PC-3 (cell line): ENCODE results near the gene HOMER3. TPM values are rescaled to one million over a fixed set of nuclear protein-coding genes. Genes with fewer than 3 reads are reported as not detected.

ENCODE experiments used
- ATAC-seq: fragments of 200-7000 bp; cut with Tn5 transposase; 2 replicates; pipeline ENCODE4 v1.9.1; 2020; ENCODE audit warnings: mild to moderate bottlenecking, moderate library complexity
- BruUV-seq: library from RNA; stranded (reverse); fragments of 400-500 nt; replicated peaks from 2 replicates; lab custom pipeline; 2021; lab: Mats Ljungman, UMichigan
- CTCF ChIA-PET: fragments of 300-600 bp; sonication (Branson Sonifier 250); formaldehyde crosslinking; loops from one replicate; lab custom pipeline; 2022; ENCODE audit warnings: antibody characterized with exemption; lab: Charles Lee
- POLR2A ChIA-PET: fragments of 300-600 bp; sonication (Branson Sonifier 250); formaldehyde crosslinking; loops from one replicate; lab custom pipeline; 2022; ENCODE audit warnings: antibody characterized with exemption; ENCODE audit not compliant: unreplicated experiment; lab: Charles Lee
- DNase-seq: peaks from one replicate; pipeline ENCODE4 v3.0.0-alpha.2; 2015
- H2AFZ ChIP-seq: fragments of 300-600 bp; sonication (generic); 2 replicates; pipeline ENCODE4 v1.6.0; 2016; ENCODE audit warnings: antibody characterized with exemption, low read length
- H3F3A ChIP-seq: fragments of 300-600 bp; sonication (generic); one replicate; pipeline ENCODE4 v1.6.0; 2017; ENCODE audit warnings: antibody characterized with exemption, low read length, control low read depth, mild to moderate bottlenecking; ENCODE audit not compliant: unreplicated experiment
- H3K27ac ChIP-seq: fragments of 300-600 bp; sonication (generic); 2 replicates; pipeline ENCODE4 v1.5.1; 2016; ENCODE audit warnings: mild to moderate bottlenecking, low read length
- H3K27me3 ChIP-seq: fragments of 300-600 bp; sonication (generic); 2 replicates; pipeline ENCODE4 v1.6.1; 2016; ENCODE audit warnings: low read length, mixed read lengths
- H3K36me3 ChIP-seq: fragments of 300-600 bp; sonication (generic); 2 replicates; pipeline ENCODE4 v1.6.1; 2016; ENCODE audit warnings: low read depth, mixed run types, low read length, mixed read lengths
- H3K4me1 ChIP-seq: fragments of 300-600 bp; sonication (generic); 2 replicates; pipeline ENCODE4 v1.5.1; 2016; ENCODE audit warnings: low read length; ENCODE audit not compliant: insufficient read depth
- H3K4me2 ChIP-seq: fragments of 300-600 bp; sonication (generic); 2 replicates; pipeline ENCODE4 v1.6.0; 2016; ENCODE audit warnings: low read length
- H3K4me3 ChIP-seq: fragments of 300-600 bp; sonication (generic); 2 replicates; pipeline ENCODE4 v1.5.1; 2016; ENCODE audit warnings: mild to moderate bottlenecking, low read length, mixed read lengths
- H3K79me2 ChIP-seq: fragments of 300-600 bp; sonication (generic); 2 replicates; pipeline ENCODE4 v1.6.1; 2017; ENCODE audit warnings: low read length, mixed read lengths
- H3K9ac ChIP-seq: fragments of 300-600 bp; sonication (generic); 2 replicates; pipeline ENCODE4 v1.6.0; 2016; ENCODE audit warnings: mild to moderate bottlenecking, low read length
- H3K9me2 ChIP-seq: fragments of 300-600 bp; sonication (generic); replicated peaks from 2 replicates; pipeline ENCODE4 v1.6.1; 2016; ENCODE audit warnings: mixed run types, low read length, mixed read lengths
- H3K9me3 ChIP-seq: fragments of 300-600 bp; sonication (generic); 2 replicates; pipeline ENCODE4 v1.6.1; 2016; ENCODE audit warnings: low read length, mixed read lengths
- H4K20me1 ChIP-seq: fragments of 300-600 bp; sonication (generic); 2 replicates; pipeline ENCODE4 v1.6.1; 2016; ENCODE audit warnings: low read length, mixed read lengths
- CTCF ChIP-seq: fragments of 300-600 bp; sonication (generic); conservative IDR thresholded peaks from 2 replicates; pipeline ENCODE4 v1.5.1; 2017; ENCODE audit warnings: antibody characterized with exemption, low read depth, mild to moderate bottlenecking, low read length
- EZH2 ChIP-seq: fragments of 300-600 bp; sonication (generic); IDR thresholded peaks from one replicate; pipeline ENCODE4 v1.6.1; 2017; ENCODE audit warnings: antibody characterized with exemption, mild to moderate bottlenecking, low read length; ENCODE audit not compliant: unreplicated experiment
- EZH2phosphoT487 ChIP-seq: fragments of 300-600 bp; sonication (generic); IDR thresholded peaks from 2 replicates; pipeline ENCODE4 v1.6.1; 2018; ENCODE audit warnings: mild to moderate bottlenecking, antibody characterized with exemption, low read length, borderline replicate concordance
- intact Hi-C: fragments of 100-400 bp; cut with micrococcal nuclease; formaldehyde crosslinking; loops from 2 replicates; pipeline ENCODE4 v1.9.0; 2023
- total RNA-seq: library from RNA; depleted of rRNA; stranded (reverse); fragments of >200 nt; gene quantifications from 2 replicates; pipeline ENCODE4 v1.2.3, GENCODE V29; 2014

HOMER3 gene
- total RNA-seq, 1 experiment from 2014 or later, result 118 TPM

GRCh38 chr19:18949858-18950257 lies 8.8 kb upstream of the HOMER3 start:
- TF ChIP-seq EZH2 (no peak), CTCF (no peak)

DNA sequence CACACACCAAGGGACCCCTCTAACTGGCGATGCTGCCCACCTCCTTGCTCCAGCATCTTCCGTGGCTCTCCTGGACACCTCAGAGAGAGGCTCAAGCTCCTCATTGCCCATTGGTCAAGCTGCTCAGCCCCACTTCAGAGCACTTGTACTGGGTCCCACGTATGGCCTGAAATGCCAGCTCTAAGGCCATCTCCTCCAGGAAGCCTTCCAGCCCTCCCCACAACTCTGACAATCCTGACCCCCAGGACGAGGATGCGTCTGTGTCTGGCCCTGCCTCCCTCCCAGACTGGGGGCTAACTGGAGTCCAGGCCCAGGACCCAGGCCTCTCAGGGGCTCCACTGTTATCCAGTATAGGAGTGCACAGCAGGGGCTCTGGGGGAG lies 7.9 kb upstream of the HOMER3 start:
- Histone ChIP-seq H2AFZ (no peak overlapping the region), H3K79me2 (no peaks in the 10 kb centered on the region), H3K4me2 (no peak overlapping the region), H3K27ac (no peak overlapping the region), H3K36me3 (no peaks in the 10 kb centered on the region), H4K20me1 (no peaks in the 10 kb centered on the region), H3F3A (no peaks in the 10 kb centered on the region), H3K4me1 (peaks cover 6% of the 10 kb centered on the region), H3K9me2 (no peaks in the 10 kb centered on the region), H3K9ac (no peak overlapping the region), H3K4me3 (no peak overlapping the region), H3K27me3 (no peaks in the 10 kb centered on the region), H3K9me3 (no peaks in the 10 kb centered on the region)
- TF ChIP-seq EZH2phosphoT487 (no peak), CTCF (no peak), EZH2 (no peak)
- ChIA-PET CTCF (no interaction called here), POLR2A (no interaction called here)
- BruUV-seq, result no TSS peak
- no peak for ATAC-seq
- DNase-seq, result peak; percentile 0
- intact Hi-C loops, result no loop called here

More at GRCh38 chr19:18949858-18950257, 8.8 kb upstream of the HOMER3 start:
- no peak overlapping the region for H3K27ac ChIP-seq
- no peak for ATAC-seq
- no peaks in the 10 kb centered on the region for H3K9me2 ChIP-seq
- ChIA-PET CTCF (interaction anchor here (0.6 kb wide), 1 partner anchor 19 kb away, joined by 4 read pairs; no protein-coding TSS in a partner anchor), POLR2A (no interaction called here)
- intact Hi-C loops, result no loop called here
- H3K4me3 ChIP-seq, result no peak overlapping the region
- no peak overlapping the region for H3K4me2 ChIP-seq
- DNase-seq, result no peak
- H3K36me3 ChIP-seq, result no peaks in the 10 kb centered on the region
- H3K4me1 ChIP-seq, result peaks cover 6% of the 10 kb centered on the region
- BruUV-seq, result no TSS peak
- no peaks in the 10 kb centered on the region for H4K20me1 ChIP-seq
- H3K79me2 ChIP-seq, result no peaks in the 10 kb centered on the region
- H3K9me3 ChIP-seq, result no peaks in the 10 kb centered on the region
- H3F3A ChIP-seq, result no peaks in the 10 kb centered on the region
- H3K9ac ChIP-seq, result no peak overlapping the region
- H3K27me3 ChIP-seq, result no peaks in the 10 kb centered on the region
- no peak overlapping the region for H2AFZ ChIP-seq

DNA sequence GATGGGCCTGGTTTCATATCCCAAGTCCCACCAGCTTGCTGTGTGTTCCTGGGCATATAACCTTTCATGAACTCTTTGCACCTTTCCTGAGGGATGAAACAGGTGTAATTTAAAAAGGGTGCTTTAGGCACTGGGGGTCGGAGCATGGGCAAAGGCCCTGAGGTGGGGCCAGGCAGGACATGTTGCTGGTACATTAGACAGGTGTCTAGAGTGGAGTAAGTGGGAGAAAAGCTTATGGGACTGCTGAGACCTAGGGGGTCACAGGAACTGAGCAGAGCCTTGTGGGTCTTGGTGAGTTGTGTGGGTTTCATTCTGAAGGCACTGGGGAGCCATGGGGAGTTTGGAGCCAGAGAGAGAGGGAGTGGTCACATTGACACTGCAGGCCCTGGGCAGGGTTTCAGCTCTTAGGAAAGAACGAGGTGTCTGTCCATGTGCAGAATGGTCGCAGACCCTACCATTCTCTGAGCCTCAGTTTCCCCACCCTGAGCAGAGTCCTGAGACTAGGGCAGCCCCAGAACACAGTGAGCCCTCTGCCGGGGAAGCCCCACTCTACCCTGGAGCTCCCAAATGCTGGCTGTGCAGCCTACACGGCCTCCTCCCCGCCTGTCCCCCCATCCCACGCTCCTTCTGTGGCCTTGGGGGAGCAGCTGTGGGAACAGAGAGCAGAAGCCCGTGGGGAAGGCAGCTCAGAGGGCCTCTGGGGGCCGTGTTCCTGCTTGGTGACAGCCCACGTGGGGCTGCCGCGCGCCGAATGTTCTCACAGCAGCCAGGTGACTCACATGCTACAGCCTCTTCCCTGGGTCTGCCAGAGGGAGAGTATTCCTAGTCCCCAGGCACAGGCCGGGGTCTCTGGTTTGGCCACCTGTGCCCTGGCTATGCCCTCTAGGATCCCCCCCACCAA lies 7.3 kb upstream of the HOMER3 start:
- no peak overlapping the region for H2AFZ ChIP-seq
- H3K9me2 ChIP-seq, result no peaks in the 10 kb centered on the region
- no peaks in the 10 kb centered on the region for H3K36me3 ChIP-seq
- BruUV-seq, result no TSS peak
- H3K4me3 ChIP-seq, result no peak overlapping the region
- no peak overlapping the region for H3K9ac ChIP-seq
- ATAC-seq, result no peak
- no peaks in the 10 kb centered on the region for H3F3A ChIP-seq
- no peak for TF ChIP-seq EZH2phosphoT487
- no peak for TF ChIP-seq CTCF
- DNase-seq, result peak; percentile 0
- intact Hi-C loops, result no loop called here
- H3K4me2 ChIP-seq, result no peak overlapping the region
- no peaks in the 10 kb centered on the region for H3K27me3 ChIP-seq
- H3K27ac ChIP-seq, result no peak overlapping the region
- H4K20me1 ChIP-seq, result no peaks in the 10 kb centered on the region
- ChIA-PET POLR2A (no interaction called here), CTCF (no interaction called here)
- H3K9me3 ChIP-seq, result no peaks in the 10 kb centered on the region
- H3K4me1 ChIP-seq, result peaks cover 6% of the 10 kb centered on the region
- no peaks in the 10 kb centered on the region for H3K79me2 ChIP-seq
